ES-I3 (cell line): ENCODE results near the gene BAK1.
"Not testable (repeated sequence)": the region's sequence is repeated elsewhere in the genome, so short reads cannot be mapped to it uniquely, and the experiment has no call there.

Source experiments
- H3K36me3 ChIP-seq: 2 replicates; pipeline ENCODE4 v1.6.1; 2013; ENCODE audit warnings: mild to moderate bottlenecking, low read length, control low read depth, moderate library complexity; ENCODE audit not compliant: insufficient read depth
- H3K4me1 ChIP-seq: 2 replicates; pipeline ENCODE4 v1.6.1; 2013; ENCODE audit warnings: mild to moderate bottlenecking, control low read depth, low read length; ENCODE audit not compliant: insufficient read depth
- H3K9ac ChIP-seq: 2 replicates; pipeline ENCODE4 v1.6.1; 2013; ENCODE audit warnings: low read depth, mild to moderate bottlenecking, low read length, moderate library complexity
- H3K9me3 ChIP-seq: 2 replicates; pipeline ENCODE4 v1.6.1; 2013; ENCODE audit warnings: mild to moderate bottlenecking, low read length, moderate library complexity; ENCODE audit not compliant: control insufficient read depth, insufficient read depth

The BAK1 gene

DNA sequence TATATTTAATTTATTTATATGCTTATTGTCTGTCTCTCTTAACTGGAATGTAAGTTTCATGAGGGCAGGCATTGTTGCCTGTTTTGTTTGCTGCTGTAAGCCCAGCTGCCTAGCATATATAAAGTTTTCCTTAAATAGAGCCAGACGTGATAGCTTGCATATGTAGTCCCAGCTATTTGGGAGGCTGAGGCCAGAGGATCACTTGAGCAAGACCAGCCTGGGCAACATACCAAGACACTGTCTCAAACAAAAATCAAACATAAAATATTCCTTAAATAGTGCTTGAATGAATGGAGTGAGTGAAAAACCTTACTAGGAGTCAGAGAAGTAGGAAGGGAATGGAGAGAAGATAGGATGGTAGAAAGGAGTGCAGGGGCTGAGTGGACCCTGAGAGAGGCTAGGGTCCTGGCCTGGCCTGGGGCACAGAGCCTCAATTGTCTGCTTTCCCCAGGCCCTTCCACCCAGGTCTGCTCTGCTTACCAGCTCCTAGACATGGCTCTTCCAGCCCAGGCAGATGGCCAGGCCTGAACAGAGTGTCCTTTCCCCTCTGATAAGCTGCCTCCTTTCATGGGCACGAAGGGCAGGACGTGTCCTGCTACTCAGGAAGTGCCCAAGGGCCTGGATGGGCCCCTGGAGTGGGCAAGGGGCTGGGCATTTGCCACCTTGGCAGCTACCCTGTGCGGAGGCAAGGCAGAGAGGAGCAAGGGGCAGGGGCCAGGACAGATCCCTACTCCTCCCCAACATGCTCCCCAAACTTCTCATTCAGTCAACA lies 17.7 kb upstream of the BAK1 start:
- no peaks in the 10 kb centered on the region for H3K36me3 ChIP-seq
- H3K9ac ChIP-seq, result no peak overlapping the region
- no peaks in the 10 kb centered on the region for H3K9me3 ChIP-seq
- peaks cover 8% of the 10 kb centered on the region for H3K4me1 ChIP-seq

DNA sequence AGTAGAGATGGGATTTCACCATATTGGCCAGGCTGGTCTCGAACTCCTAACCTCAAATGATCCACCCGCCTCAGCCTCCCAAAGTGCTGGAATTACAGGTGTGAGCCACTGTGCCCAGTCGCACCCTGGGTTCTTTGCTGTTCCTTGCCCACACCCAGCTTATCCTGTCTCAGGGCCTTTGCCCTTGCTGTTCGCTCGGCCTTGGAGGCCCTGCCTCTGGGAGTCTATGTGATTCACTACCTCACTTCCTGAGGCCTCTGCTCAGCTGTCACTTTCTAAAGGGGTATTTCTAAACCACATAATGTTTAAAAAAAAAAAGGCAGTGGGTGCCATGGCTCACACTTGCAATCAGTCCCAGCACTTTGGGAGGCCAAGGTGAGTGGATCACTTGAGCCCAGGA lies 16.8 kb upstream of the BAK1 start:
- H3K36me3 ChIP-seq, H3K9me3 ChIP-seq, H3K9ac ChIP-seq, H3K4me1 ChIP-seq: not testable (repeated sequence)

GRCh38 chr6:33595001-33595846 lies 15.1 kb upstream of the BAK1 start:
- no peaks in the 10 kb centered on the region for H3K36me3 ChIP-seq
- no peak overlapping the region for H3K9ac ChIP-seq
- no peaks in the 10 kb centered on the region for H3K9me3 ChIP-seq
- H3K4me1 ChIP-seq, result peaks cover 21% of the 10 kb centered on the region

- H3K36me3 ChIP-seq, result no peaks in the 10 kb centered on the region
- no peaks in the 10 kb centered on the region for H3K9me3 ChIP-seq
- H3K4me1 ChIP-seq, result peaks cover 25% of the 10 kb centered on the region
- H3K9ac ChIP-seq, result peak overlapping the region; percentile 44; the same call in 1 of the 2 replicates
Observed at GRCh38 chr6:33593414-33593727, 13.3 kb upstream of the BAK1 start.

DNA sequence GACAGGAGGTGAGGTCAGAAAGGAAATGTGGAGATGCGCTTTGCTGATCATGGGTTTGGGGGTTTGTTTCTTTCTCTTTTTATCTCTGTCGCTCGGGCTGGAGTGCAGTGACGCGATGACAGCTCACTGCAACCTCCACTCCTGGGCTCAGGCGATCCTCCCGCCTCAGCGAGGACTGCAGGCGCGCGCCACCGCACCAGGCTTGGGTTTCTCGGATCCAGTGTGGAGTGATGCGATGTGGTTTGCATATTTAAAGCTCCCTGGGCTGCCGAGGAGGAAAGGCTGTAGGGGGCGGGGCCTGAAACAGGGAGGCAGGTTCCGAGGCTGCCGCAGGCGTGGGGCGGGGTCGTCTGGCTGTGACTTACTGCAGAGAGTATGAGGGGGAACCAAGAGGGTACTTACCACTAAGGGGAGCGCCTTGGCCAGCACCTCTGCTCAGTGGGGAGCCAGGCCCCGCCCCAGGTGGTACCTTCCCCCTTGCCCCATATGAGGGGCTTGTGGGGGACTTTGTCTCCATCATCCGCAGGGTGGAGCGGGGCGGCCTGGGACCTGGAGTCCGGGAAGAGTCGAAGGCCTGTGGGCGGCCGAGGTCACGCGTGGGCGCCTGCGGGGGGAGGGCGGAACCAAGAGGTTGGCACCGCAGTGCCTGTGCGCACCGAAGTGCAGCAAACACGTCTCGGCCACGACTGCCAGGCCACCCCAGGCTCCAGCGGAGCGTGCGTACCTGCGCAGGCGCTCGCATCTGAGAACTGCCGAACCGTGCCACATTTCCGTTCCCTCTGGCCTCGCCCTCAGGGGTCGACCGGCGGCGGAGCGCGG lies 12.7 kb upstream of the BAK1 start:
- Histone ChIP-seq H3K4me1 (peaks cover 25% of the 10 kb centered on the region), H3K9ac (peak overlapping the region; percentile 44; the same call in 1 of the 2 replicates), H3K9me3 (no peaks in the 10 kb centered on the region), H3K36me3 (no peaks in the 10 kb centered on the region)

- Histone ChIP-seq H3K9me3 (no peaks in the 10 kb centered on the region), H3K9ac (no peak overlapping the region), H3K4me1 (peaks cover 25% of the 10 kb centered on the region)
Observed at GRCh38 chr6:33592280-33592594, 12.2 kb upstream of the BAK1 start.

DNA sequence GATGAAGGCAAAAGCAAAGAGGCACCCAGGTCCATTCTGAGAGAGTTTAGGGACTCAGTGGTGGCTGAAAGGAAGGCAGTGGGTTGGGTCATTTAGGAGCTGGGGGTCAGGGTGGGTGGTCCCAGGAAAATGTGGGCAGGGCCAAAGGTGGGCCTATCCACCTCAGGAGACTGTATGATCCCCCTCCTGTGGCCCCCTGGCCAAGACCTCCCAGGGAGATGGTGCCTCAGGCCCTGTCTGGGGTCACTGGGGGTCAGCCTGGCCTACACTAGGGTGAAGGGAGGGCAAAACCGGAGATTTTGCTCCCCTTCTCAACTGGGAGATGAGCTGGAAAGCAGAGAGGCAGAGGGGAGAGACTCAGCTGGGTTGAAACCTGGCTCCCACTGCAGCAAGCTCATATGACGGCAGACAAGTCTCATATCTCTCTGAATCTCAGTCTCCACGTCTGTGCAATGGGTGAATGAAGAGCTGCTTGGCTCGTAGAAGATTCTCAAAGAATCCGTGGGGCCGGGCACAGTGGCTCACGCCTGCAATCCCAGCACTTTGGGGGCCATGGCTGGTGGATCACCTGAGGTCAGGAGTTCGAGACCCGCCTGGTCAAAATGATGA lies 11.5 kb upstream of the BAK1 start:
- Histone ChIP-seq H3K4me1 (peaks cover 25% of the 10 kb centered on the region), H3K9ac (no peak overlapping the region), H3K9me3 (no peaks in the 10 kb centered on the region), H3K36me3 (no peaks in the 10 kb centered on the region)

More at GRCh38 chr6:33592280-33592594, 12.2 kb upstream of the BAK1 start:
- no peaks in the 10 kb centered on the region for H3K36me3 ChIP-seq

- no peaks in the 10 kb centered on the region for H3K9me3 ChIP-seq
- no peaks in the 10 kb centered on the region for H3K36me3 ChIP-seq
- peak overlapping the region; percentile 23; the same call in 1 of the 2 replicates for H3K9ac ChIP-seq
- H3K4me1 ChIP-seq, result peaks cover 25% of the 10 kb centered on the region
Observed at GRCh38 chr6:33590531-33591198, 10.6 kb upstream of the BAK1 start.

DNA sequence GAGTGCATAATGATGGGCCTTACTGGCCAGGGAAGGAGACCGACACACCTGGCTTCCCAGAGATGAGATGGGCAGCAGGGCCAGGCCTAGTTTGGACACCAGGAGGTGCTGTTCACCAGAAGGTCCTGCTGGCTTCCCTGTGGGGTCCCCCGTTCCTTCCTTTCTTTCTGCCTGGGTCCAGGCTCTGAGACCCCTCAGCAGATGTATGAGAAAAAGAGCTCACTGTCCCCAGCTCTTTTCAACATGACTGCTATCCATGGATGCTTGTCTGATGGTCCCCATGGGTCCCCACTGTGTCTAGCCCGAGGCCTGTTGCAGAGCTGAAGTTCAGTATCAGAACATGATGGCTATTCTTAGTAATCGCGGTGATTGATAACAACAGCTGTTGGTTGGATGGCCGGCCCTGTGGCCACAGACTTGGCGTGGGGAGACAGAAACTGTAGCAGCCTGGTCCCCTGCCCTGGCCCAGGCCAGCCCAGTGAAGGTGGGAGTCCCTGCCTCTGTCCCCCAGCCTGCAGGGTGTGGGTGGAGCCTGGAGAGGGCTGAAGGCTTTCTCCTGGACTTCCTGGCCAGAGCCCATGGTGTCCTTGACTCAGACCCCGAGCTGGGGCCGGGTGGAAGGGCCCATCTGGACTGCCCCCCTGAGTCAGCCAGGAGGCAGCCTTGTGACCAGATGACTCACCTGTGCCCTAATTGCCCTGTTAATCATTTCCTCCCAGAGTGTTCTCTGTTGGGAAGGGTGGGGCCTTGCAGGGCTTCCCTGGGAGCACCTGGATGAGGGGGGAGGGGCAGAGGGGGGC lies 9.9 kb upstream of the BAK1 start:
- Histone ChIP-seq H3K4me1 (peaks cover 21% of the 10 kb centered on the region), H3K36me3 (no peaks in the 10 kb centered on the region), H3K9me3 (no peaks in the 10 kb centered on the region), H3K9ac (peak overlapping the region; percentile 9; the same call in 1 of the 2 replicates)

GRCh38 chr6:33589392-33589730 lies 9.3 kb upstream of the BAK1 start:
- H3K4me1 ChIP-seq, result peaks cover 21% of the 10 kb centered on the region
- H3K9ac ChIP-seq, result no peak overlapping the region
- no peaks in the 10 kb centered on the region for H3K36me3 ChIP-seq
- H3K9me3 ChIP-seq, result no peaks in the 10 kb centered on the region

DNA sequence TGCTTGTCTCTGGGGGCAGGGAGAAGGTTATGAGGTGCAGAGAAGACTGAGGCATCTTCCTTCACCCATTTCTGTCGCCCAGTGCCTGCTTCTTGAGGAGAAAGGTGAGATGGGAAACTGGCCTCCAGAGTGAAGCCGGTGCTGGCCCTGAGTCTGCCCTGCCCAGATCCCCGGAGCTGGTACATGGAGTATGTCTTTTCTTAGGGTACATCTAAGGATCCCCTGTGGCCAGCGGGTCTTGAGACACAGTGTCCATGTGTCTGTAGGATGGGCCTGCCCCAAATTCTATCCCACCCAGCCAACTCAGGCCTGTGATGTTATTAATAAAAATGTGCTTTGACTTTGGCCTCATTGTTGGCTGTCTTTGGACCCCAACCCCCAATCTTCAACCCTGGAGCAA lies 8.8 kb upstream of the BAK1 start:
- Histone ChIP-seq H3K9ac (no peak overlapping the region), H3K4me1 (peaks cover 22% of the 10 kb centered on the region), H3K36me3 (no peaks in the 10 kb centered on the region), H3K9me3 (no peaks in the 10 kb centered on the region)

DNA sequence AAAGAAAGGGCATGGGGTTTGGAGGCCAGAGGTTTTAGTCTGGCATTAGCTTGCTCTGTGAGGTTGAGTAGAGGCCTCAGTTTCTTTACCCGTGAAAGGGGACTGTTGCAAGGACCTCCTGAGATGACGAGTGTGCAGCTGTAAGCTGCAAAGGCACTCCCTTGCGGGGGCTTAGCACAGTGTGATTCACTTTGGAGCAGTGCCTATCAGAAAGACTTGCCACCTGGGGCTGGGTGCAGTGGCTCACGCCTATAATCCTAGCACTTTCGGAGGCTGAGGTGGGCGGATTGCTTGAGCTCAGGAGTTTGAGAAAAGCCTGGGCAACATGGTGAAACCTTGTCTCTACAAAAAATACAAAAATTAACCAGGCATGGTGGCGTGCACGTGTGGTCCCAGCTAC lies 7.5 kb upstream of the BAK1 start:
- Histone ChIP-seq H3K9ac (no peak overlapping the region), H3K4me1 (peaks cover 30% of the 10 kb centered on the region), H3K36me3 (no peaks in the 10 kb centered on the region), H3K9me3 (no peaks in the 10 kb centered on the region)

DNA sequence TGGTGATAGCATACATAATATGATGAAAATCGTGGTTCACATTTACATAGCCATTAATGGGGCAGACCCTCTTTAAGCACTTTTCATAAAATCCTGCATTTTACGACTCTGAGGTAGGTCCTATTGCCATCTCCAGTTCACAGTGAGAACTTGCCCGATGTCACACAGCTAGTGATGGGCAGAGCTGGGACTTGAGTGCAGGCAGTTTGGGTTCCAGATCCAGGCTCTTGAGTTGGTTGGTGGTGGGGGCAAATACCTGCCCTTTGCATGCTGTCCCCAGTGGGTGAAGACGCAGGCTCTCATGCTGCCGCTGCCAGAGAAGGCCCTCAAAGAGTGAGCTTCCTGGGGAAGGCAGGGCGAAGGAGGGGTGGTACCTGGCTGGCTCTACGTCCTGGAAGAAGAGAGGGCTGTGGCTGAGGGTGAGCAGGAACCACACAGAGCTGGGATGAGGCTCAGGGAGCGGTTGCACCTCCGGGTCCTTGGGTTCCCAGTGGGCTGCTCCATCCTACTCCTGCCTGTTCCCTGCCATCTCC lies 6.1 kb upstream of the BAK1 start:
- Histone ChIP-seq H3K4me1 (peaks cover 24% of the 10 kb centered on the region), H3K9me3 (no peaks in the 10 kb centered on the region), H3K9ac (no peak overlapping the region)

More for the DNA sequence above, 6.1 kb upstream of the BAK1 start:
- H3K36me3 ChIP-seq, result no peaks in the 10 kb centered on the region
